SK-N-SH (cell line): ENCODE data around the gene CMTM2.

Experiments used
- FOSL2 ChIP-seq: IDR thresholded peaks from 2 replicates; pipeline ENCODE4 v1.4.0; 2012; ENCODE audit warnings: low read depth, mild to moderate bottlenecking, moderate library complexity, borderline replicate concordance
- MXI1 ChIP-seq: IDR thresholded peaks from 2 replicates; pipeline ENCODE4 v1.6.1; 2012; ENCODE audit warnings: mild to moderate bottlenecking, low read depth, low read length, improper control_type of control experiment
- NRF1 ChIP-seq: IDR thresholded peaks from 2 replicates; pipeline ENCODE4 v1.6.1; 2012; ENCODE audit warnings: low read depth, mild to moderate bottlenecking, low read length
- RAD21 ChIP-seq: IDR thresholded peaks from 2 replicates; pipeline ENCODE4 v1.6.1; 2012; ENCODE audit warnings: mild to moderate bottlenecking, low read length
- TF ChIP-seq, protein P1 (sequence below): fragments of 200-600 bp; sonication (generic); IDR thresholded peaks from 2 replicates; pipeline ENCODE4 v1.6.1; 2017; ENCODE audit warnings: antibody characterized with exemption, mild to moderate bottlenecking, moderate library complexity
- TF ChIP-seq, protein P2 (sequence below): IDR thresholded peaks from 2 replicates; pipeline ENCODE4 v1.4.0; 2012; ENCODE audit warnings: low read depth, borderline replicate concordance

DNA sequence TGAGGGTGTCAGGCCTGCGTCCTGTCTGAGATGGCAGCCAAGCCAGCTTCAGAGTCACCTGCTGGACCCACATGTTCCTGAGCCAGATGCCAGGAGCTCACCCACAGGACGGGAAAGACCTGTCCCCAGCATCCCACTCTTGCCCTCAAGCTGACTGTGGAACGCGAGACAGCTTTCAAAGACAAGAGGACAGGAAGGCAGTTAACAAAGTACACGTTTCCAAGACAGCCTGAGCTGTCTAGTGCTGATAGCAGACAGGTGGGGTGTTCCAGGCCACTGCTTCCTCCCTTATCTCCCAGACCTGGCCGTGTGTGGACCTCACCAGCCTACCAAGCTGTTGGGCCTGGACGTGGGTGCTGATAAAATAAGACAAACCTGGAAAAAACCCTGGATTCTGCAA, 38.5 kb downstream of the CMTM2 start:
- TF ChIP-seq RAD21 (no peak), MXI1 (no peak), FOSL2 (no peak), NRF1 (no peak)
- TF ChIP-seq, protein P1, sequence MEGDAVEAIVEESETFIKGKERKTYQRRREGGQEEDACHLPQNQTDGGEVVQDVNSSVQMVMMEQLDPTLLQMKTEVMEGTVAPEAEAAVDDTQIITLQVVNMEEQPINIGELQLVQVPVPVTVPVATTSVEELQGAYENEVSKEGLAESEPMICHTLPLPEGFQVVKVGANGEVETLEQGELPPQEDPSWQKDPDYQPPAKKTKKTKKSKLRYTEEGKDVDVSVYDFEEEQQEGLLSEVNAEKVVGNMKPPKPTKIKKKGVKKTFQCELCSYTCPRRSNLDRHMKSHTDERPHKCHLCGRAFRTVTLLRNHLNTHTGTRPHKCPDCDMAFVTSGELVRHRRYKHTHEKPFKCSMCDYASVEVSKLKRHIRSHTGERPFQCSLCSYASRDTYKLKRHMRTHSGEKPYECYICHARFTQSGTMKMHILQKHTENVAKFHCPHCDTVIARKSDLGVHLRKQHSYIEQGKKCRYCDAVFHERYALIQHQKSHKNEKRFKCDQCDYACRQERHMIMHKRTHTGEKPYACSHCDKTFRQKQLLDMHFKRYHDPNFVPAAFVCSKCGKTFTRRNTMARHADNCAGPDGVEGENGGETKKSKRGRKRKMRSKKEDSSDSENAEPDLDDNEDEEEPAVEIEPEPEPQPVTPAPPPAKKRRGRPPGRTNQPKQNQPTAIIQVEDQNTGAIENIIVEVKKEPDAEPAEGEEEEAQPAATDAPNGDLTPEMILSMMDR, result no peak
- TF ChIP-seq, protein P2, sequence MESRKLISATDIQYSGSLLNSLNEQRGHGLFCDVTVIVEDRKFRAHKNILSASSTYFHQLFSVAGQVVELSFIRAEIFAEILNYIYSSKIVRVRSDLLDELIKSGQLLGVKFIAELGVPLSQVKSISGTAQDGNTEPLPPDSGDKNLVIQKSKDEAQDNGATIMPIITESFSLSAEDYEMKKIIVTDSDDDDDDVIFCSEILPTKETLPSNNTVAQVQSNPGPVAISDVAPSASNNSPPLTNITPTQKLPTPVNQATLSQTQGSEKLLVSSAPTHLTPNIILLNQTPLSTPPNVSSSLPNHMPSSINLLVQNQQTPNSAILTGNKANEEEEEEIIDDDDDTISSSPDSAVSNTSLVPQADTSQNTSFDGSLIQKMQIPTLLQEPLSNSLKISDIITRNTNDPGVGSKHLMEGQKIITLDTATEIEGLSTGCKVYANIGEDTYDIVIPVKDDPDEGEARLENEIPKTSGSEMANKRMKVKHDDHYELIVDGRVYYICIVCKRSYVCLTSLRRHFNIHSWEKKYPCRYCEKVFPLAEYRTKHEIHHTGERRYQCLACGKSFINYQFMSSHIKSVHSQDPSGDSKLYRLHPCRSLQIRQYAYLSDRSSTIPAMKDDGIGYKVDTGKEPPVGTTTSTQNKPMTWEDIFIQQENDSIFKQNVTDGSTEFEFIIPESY, result no peak
